ENCODE measurements around the gene CCDC78.
"Not testable (repeated sequence)": the region's sequence is repeated elsewhere in the genome, so short reads cannot be mapped to it uniquely, and the experiment has no call there.

Gene CCDC78

GRCh38 chr16:694863-695354, 31.3 kb downstream of the CCDC78 start:
- no peak for TF ChIP-seq CTCF (IDR thresholded peaks at IDR 0.05; ENCODE audit: low read depth, low read length)
- H3K9me3 ChIP-seq = no peaks in the 10 kb centered on the region
- no peak overlapping the region for H3K4me3 ChIP-seq (ENCODE audit: low read depth, low read length)
- no peak for DNase-seq
- H3K36me3 ChIP-seq = peaks cover 9% of the 10 kb centered on the region
- H3K4me1 ChIP-seq = no peaks in the 10 kb centered on the region
- H3K27me3 ChIP-seq = no peaks in the 10 kb centered on the region

- no peak for TF ChIP-seq CTCF (IDR thresholded peaks at IDR 0.05; ENCODE audit: low read depth, low read length)
- no peak overlapping the region for H3K4me3 ChIP-seq (ENCODE audit: low read depth, low read length)
- no peaks in the 10 kb centered on the region for H3K4me1 ChIP-seq
- H3K27me3 ChIP-seq = no peaks in the 10 kb centered on the region
- H3K9me3 ChIP-seq = no peaks in the 10 kb centered on the region
- H3K36me3 ChIP-seq = peaks cover 9% of the 10 kb centered on the region
- no peak for DNase-seq
These were observed 31.9 kb downstream of the CCDC78 start for GRCh38 chr16:694187-694862.

GRCh38 chr16:693766-694165, 32.5 kb downstream of the CCDC78 start:
- no peak for DNase-seq
- no peaks in the 10 kb centered on the region for H3K27me3 ChIP-seq
- H3K4me1 ChIP-seq = no peaks in the 10 kb centered on the region
- no peak for TF ChIP-seq CTCF (IDR thresholded peaks at IDR 0.05; ENCODE audit: low read depth, low read length)
- H3K36me3 ChIP-seq = peaks cover 9% of the 10 kb centered on the region
- H3K9me3 ChIP-seq = no peaks in the 10 kb centered on the region
- no peak overlapping the region for H3K4me3 ChIP-seq (ENCODE audit: low read depth, low read length)

- H3K4me1 ChIP-seq = no peaks in the 10 kb centered on the region
- no peak overlapping the region for H3K4me3 ChIP-seq (ENCODE audit: low read depth, low read length)
- H3K36me3 ChIP-seq = peaks cover 9% of the 10 kb centered on the region
- no peak for DNase-seq
- no peak for TF ChIP-seq CTCF (IDR thresholded peaks at IDR 0.05; ENCODE audit: low read depth, low read length)
- no peaks in the 10 kb centered on the region for H3K9me3 ChIP-seq
- no peaks in the 10 kb centered on the region for H3K27me3 ChIP-seq
These were observed 32.9 kb downstream of the CCDC78 start for GRCh38 chr16:693364-693763.

- DNase-seq = no peak
- H3K4me1 ChIP-seq = no peaks in the 10 kb centered on the region
- H3K27me3 ChIP-seq = no peaks in the 10 kb centered on the region
- H3K36me3 ChIP-seq = peaks cover 6% of the 10 kb centered on the region
- TF ChIP-seq CTCF (IDR thresholded peaks at IDR 0.05; ENCODE audit: low read depth, low read length) = no peak
- no peak overlapping the region for H3K4me3 ChIP-seq (ENCODE audit: low read depth, low read length)
- no peaks in the 10 kb centered on the region for H3K9me3 ChIP-seq
These were observed 33.7 kb downstream of the CCDC78 start for GRCh38 chr16:692356-693108.

GRCh38 chr16:691242-691641, 35.0 kb downstream of the CCDC78 start:
- not testable (repeated sequence) for H3K9me3 ChIP-seq; DNase-seq; H3K4me3 ChIP-seq (ENCODE audit: low read depth, low read length); H3K4me1 ChIP-seq; H3K27me3 ChIP-seq
- peaks cover 16% of the 10 kb centered on the region for H3K36me3 ChIP-seq
